Measurements from ENCODE around the gene ME1.

DNA sequence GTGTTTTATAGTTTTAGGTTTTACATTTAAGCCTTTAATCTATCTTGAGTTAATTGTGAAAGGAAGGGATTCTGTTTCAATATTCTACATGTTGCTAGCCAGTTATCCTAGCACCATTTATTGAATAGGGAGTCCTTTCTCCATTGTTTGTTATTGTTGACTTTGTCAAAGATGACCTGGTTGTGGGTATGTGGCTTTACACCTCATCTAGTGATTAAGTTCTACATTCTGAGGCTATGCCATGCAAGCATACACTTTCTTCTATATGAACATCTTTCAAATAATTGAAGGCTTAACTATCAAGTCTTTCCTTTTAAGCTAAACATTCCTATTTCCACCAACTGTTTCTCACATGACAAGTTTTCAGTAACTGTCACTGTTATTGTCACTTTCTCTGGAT, 46.1 kb downstream of the ME1 start:
- TF ChIP-seq, protein P1, sequence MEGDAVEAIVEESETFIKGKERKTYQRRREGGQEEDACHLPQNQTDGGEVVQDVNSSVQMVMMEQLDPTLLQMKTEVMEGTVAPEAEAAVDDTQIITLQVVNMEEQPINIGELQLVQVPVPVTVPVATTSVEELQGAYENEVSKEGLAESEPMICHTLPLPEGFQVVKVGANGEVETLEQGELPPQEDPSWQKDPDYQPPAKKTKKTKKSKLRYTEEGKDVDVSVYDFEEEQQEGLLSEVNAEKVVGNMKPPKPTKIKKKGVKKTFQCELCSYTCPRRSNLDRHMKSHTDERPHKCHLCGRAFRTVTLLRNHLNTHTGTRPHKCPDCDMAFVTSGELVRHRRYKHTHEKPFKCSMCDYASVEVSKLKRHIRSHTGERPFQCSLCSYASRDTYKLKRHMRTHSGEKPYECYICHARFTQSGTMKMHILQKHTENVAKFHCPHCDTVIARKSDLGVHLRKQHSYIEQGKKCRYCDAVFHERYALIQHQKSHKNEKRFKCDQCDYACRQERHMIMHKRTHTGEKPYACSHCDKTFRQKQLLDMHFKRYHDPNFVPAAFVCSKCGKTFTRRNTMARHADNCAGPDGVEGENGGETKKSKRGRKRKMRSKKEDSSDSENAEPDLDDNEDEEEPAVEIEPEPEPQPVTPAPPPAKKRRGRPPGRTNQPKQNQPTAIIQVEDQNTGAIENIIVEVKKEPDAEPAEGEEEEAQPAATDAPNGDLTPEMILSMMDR (tag by site-specific recombination; IDR thresholded peaks at IDR 0.05), result no peak
- no peak for TF ChIP-seq PRDM1 (tag by site-specific recombination; IDR thresholded peaks at IDR 0.05)
- TF ChIP-seq, protein P2, sequence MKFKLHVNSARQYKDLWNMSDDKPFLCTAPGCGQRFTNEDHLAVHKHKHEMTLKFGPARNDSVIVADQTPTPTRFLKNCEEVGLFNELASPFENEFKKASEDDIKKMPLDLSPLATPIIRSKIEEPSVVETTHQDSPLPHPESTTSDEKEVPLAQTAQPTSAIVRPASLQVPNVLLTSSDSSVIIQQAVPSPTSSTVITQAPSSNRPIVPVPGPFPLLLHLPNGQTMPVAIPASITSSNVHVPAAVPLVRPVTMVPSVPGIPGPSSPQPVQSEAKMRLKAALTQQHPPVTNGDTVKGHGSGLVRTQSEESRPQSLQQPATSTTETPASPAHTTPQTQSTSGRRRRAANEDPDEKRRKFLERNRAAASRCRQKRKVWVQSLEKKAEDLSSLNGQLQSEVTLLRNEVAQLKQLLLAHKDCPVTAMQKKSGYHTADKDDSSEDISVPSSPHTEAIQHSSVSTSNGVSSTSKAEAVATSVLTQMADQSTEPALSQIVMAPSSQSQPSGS (tag by site-specific recombination; IDR thresholded peaks at IDR 0.05; ENCODE audit: low read depth), result no peak
- no peak for TF ChIP-seq ZNF19 (tag by site-specific recombination; IDR thresholded peaks at IDR 0.05; ENCODE audit: low read depth)
- TF ChIP-seq, protein P3, sequence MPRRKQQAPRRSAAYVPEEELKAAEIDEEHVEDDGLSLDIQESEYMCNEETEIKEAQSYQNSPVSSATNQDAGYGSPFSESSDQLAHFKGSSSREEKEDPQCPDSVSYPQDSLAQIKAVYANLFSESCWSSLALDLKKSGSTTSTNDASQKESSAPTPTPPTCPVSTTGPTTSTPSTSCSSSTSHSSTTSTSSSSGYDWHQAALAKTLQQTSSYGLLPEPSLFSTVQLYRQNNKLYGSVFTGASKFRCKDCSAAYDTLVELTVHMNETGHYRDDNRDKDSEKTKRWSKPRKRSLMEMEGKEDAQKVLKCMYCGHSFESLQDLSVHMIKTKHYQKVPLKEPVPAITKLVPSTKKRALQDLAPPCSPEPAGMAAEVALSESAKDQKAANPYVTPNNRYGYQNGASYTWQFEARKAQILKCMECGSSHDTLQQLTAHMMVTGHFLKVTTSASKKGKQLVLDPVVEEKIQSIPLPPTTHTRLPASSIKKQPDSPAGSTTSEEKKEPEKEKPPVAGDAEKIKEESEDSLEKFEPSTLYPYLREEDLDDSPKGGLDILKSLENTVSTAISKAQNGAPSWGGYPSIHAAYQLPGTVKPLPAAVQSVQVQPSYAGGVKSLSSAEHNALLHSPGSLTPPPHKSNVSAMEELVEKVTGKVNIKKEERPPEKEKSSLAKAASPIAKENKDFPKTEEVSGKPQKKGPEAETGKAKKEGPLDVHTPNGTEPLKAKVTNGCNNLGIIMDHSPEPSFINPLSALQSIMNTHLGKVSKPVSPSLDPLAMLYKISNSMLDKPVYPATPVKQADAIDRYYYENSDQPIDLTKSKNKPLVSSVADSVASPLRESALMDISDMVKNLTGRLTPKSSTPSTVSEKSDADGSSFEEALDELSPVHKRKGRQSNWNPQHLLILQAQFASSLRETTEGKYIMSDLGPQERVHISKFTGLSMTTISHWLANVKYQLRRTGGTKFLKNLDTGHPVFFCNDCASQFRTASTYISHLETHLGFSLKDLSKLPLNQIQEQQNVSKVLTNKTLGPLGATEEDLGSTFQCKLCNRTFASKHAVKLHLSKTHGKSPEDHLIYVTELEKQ (tag by site-specific recombination; IDR thresholded peaks at IDR 0.05; ENCODE audit: borderline replicate concordance), result no peak
